SK-N-SH treated with all-trans-retinoic acid at 6 μM for 48 hours (cell line): ENCODE data around the gene EMP3.

Experiments used
- ATAC-seq: fragments of 200-7000 bp; cut with Tn5 transposase; 3 replicates; pipeline ENCODE4 v1.9.1; 2020; ENCODE audit warnings: mild to moderate bottlenecking, moderate library complexity
- CREB5 ChIP-seq: fragments of 250-450 bp; sonication (Bioruptor Pico); IDR thresholded peaks from 2 replicates; pipeline ENCODE4 v1.5.1; 2020; ENCODE audit warnings: low read depth, mild to moderate bottlenecking, moderate library complexity
- CSRNP3 ChIP-seq: fragments of 250-450 bp; sonication (Bioruptor Pico); IDR thresholded peaks from 2 replicates; pipeline ENCODE4 v1.5.1; 2021; ENCODE audit warnings: mild to moderate bottlenecking, moderate library complexity
- ESRRG ChIP-seq: fragments of 250-450 bp; sonication (Bioruptor Pico); IDR thresholded peaks from 2 replicates; pipeline ENCODE4 v1.6.1; 2021; ENCODE audit warnings: mild to moderate bottlenecking
- GLIS3 ChIP-seq: fragments of 250-450 bp; sonication (Bioruptor Pico); IDR thresholded peaks from 2 replicates; pipeline ENCODE4 v1.5.0; 2020; ENCODE audit warnings: mild to moderate bottlenecking, moderate library complexity
- ISL1 ChIP-seq: fragments of 250-450 bp; sonication (Bioruptor Pico); IDR thresholded peaks from 2 replicates; pipeline ENCODE4 v2.1.2; 2022; ENCODE audit warnings: mild to moderate bottlenecking, moderate library complexity
- PATZ1 ChIP-seq: fragments of 250-450 bp; sonication (Bioruptor Pico); IDR thresholded peaks from 2 replicates; pipeline ENCODE4 v1.8.0; 2020; ENCODE audit warnings: mild to moderate bottlenecking, moderate library complexity, borderline replicate concordance
- POU6F1 ChIP-seq: fragments of 250-450 bp; sonication (Bioruptor Pico); IDR thresholded peaks from 2 replicates; pipeline ENCODE4 v1.8.0; 2021; ENCODE audit warnings: low read depth, mild to moderate bottlenecking, moderate library complexity, borderline replicate concordance
- PPARA ChIP-seq: fragments of 250-450 bp; sonication (Bioruptor Pico); IDR thresholded peaks from 2 replicates; pipeline ENCODE4 v1.5.0; 2020; ENCODE audit warnings: mild to moderate bottlenecking, borderline replicate concordance
- TOX ChIP-seq: fragments of 250-450 bp; sonication (Bioruptor Pico); IDR thresholded peaks from 2 replicates; pipeline ENCODE4 v1.8.0; 2021; ENCODE audit warnings: mild to moderate bottlenecking, moderate library complexity, borderline replicate concordance
- TSHZ2 ChIP-seq: fragments of 250-450 bp; sonication (Bioruptor Pico); IDR thresholded peaks from 2 replicates; pipeline ENCODE4 v1.5.0; 2020; ENCODE audit warnings: mild to moderate bottlenecking, moderate library complexity
- ZFP3 ChIP-seq: fragments of 250-450 bp; sonication (Bioruptor Pico); IDR thresholded peaks from 2 replicates; pipeline ENCODE4 v1.5.0; 2020; ENCODE audit warnings: mild to moderate bottlenecking, moderate library complexity
- ZNF565 ChIP-seq: fragments of 450-650 bp; formaldehyde crosslinking; conservative IDR thresholded peaks from 2 replicates; pipeline ENCODE4 v1.5.0; 2020; ENCODE audit warnings: low read depth, mild to moderate bottlenecking, moderate library complexity
- ZNF70 ChIP-seq: fragments of 450-650 bp; formaldehyde crosslinking; IDR thresholded peaks from 2 replicates; pipeline ENCODE4 v1.5.0; 2020; ENCODE audit warnings: mild to moderate bottlenecking, moderate library complexity
- ZNF8 ChIP-seq: fragments of 450-650 bp; formaldehyde crosslinking; IDR thresholded peaks from 2 replicates; pipeline ENCODE4 v1.5.0; 2020; ENCODE audit warnings: mild to moderate bottlenecking, moderate library complexity

The EMP3 gene

GRCh38 chr19:48284896-48285295, 40.5 kb upstream of the EMP3 start:
- no peak for ATAC-seq
- TF ChIP-seq TOX (CRISPR knock-in tag) (no peak), ZNF8 (CRISPR knock-in tag) (no peak), PATZ1 (no peak), TSHZ2 (CRISPR knock-in tag) (no peak)

- no peak for ATAC-seq
- no peak for TF ChIP-seq PPARA
- no peak for TF ChIP-seq PATZ1
- no peak for TF ChIP-seq POU6F1 (CRISPR knock-in tag)
- no peak for TF ChIP-seq CSRNP3 (CRISPR knock-in tag)
- no peak for TF ChIP-seq ZNF565
- TF ChIP-seq ZFP3: no peak
- TF ChIP-seq CREB5 (CRISPR knock-in tag): no peak
- TF ChIP-seq ZNF8 (CRISPR knock-in tag): no peak
- no peak for TF ChIP-seq GLIS3
- TF ChIP-seq TOX (CRISPR knock-in tag): no peak
- no peak for TF ChIP-seq ZNF70
- no peak for TF ChIP-seq ESRRG (CRISPR knock-in tag)
- TF ChIP-seq, all 23 proteins: peak for 0
These were observed 37.6 kb upstream of the EMP3 start for GRCh38 chr19:48287748-48288147.

GRCh38 chr19:48290401-48290770, 35.0 kb upstream of the EMP3 start:
- peak; percentile 76 for ATAC-seq

More at GRCh38 chr19:48290401-48290770, 35.0 kb upstream of the EMP3 start:
- TF ChIP-seq ISL1 (no peak), PATZ1 (peak; percentile 26; the same call in 1 of the 2 replicates)
